ENCODE results near the gene STK24.

The STK24 gene

GRCh38 chr13:98549728-98550317 lies 27.1 kb downstream of the STK24 start:
- DNase-seq, result no peak

GRCh38 chr13:98549006-98549727 lies 27.7 kb downstream of the STK24 start:
- no peak for DNase-seq

- DNase-seq, result no peak
These were observed 28.7 kb downstream of the STK24 start for GRCh38 chr13:98548230-98548629.

- no peak for DNase-seq
These were observed 29.5 kb downstream of the STK24 start for GRCh38 chr13:98547455-98547854.

GRCh38 chr13:98546402-98546801 lies 30.5 kb downstream of the STK24 start:
- no peak for DNase-seq

- DNase-seq, result no peak
These were observed 32.7 kb downstream of the STK24 start for GRCh38 chr13:98544104-98544710.

GRCh38 chr13:98543378-98544103 lies 33.4 kb downstream of the STK24 start:
- no peak for DNase-seq

- no peak for DNase-seq
These were observed 34.1 kb downstream of the STK24 start for GRCh38 chr13:98542568-98543377.

GRCh38 chr13:98541701-98542203 lies 35.2 kb downstream of the STK24 start:
- no peak for DNase-seq

- DNase-seq, result no peak
These were observed 35.7 kb downstream of the STK24 start for GRCh38 chr13:98541191-98541590.

GRCh38 chr13:98540476-98540875 lies 36.4 kb downstream of the STK24 start:
- DNase-seq, result no peak

- DNase-seq, result no peak
These were observed 37.2 kb downstream of the STK24 start for GRCh38 chr13:98539666-98540065.

GRCh38 chr13:98538876-98539275 lies 38.0 kb downstream of the STK24 start:
- no peak for DNase-seq

- no peak for DNase-seq
These were observed 39.2 kb downstream of the STK24 start for GRCh38 chr13:98537740-98538139.

- DNase-seq, result no peak
These were observed 39.6 kb downstream of the STK24 start for GRCh38 chr13:98537306-98537705.

- DNase-seq, result no peak
These were observed 40.2 kb downstream of the STK24 start for GRCh38 chr13:98536729-98537128.

GRCh38 chr13:98535501-98536354 lies 41.2 kb downstream of the STK24 start:
- no peak for DNase-seq

GRCh38 chr13:98534821-98535220 lies 42.1 kb downstream of the STK24 start:
- no peak for DNase-seq

- DNase-seq, result no peak
These were observed 43.0 kb downstream of the STK24 start for GRCh38 chr13:98533912-98534311.

GRCh38 chr13:98532254-98532653 lies 44.7 kb downstream of the STK24 start:
- no peak for DNase-seq

GRCh38 chr13:98530217-98530616 lies 46.7 kb downstream of the STK24 start:
- DNase-seq, result no peak

GRCh38 chr13:98529171-98529570 lies 47.7 kb downstream of the STK24 start:
- no peak for DNase-seq

All from cortex of kidney (tissue), 1 donor.